Stomach (tissue), 4 donors: ENCODE results near the gene AKR1B15.

Experiments
- CTCF ChIP-seq, 7 experiments: fragments of 450-650 bp in 4 of 7; fragments of 200-600 bp in 3 of 7; sonication (generic) in 3 of 7; IDR thresholded peaks; one replicate each; pipeline ENCODE4 v1.5.1; 2016 to 2019; ENCODE audit warnings: antibody characterized with exemption in 7 of 7, control low read depth in 2 of 7, mild to moderate bottlenecking in 1 of 7
- EP300 ChIP-seq: sonication (generic); formaldehyde crosslinking; IDR thresholded peaks from one replicate; pipeline ENCODE4 v1.6.1; 2017; ENCODE audit warnings: antibody characterized with exemption

- TF ChIP-seq CTCF (IDR thresholded peaks at IDR 0.05) (no peak), EP300 (no peak)
Measured at GRCh38 chr7:134532954-134533218, 16.0 kb upstream of the AKR1B15 start.
